NCI-H446 treated with DMSO at 0.1 percent for 48 hours (cell line): ENCODE measurements around the gene CFAP99.

Experiments
- DNase-seq: peaks from one replicate; lab custom pipeline; 2025; lab: John Stamatoyannopoulos, UW

Gene CFAP99

GRCh38 chr4:2503809-2504208, 85.1 kb downstream of the CFAP99 start:
- DNase-seq = no peak

- DNase-seq = no peak
These were observed 88.5 kb downstream of the CFAP99 start for GRCh38 chr4:2507259-2507658.

GRCh38 chr4:2507855-2508254, 89.1 kb downstream of the CFAP99 start:
- DNase-seq = no peak

- DNase-seq = no peak
These were observed 91.8 kb downstream of the CFAP99 start for GRCh38 chr4:2510351-2511259.

- DNase-seq = no peak
These were observed 92.9 kb downstream of the CFAP99 start for GRCh38 chr4:2511645-2512131.
